BJ (cell line): ENCODE results near the gene MTA2. TPM values are rescaled to one million over a fixed set of nuclear protein-coding genes. Genes with fewer than 3 reads are reported as not detected.
A peak's percentile ranks its signal among the peaks of the same experiment; 100 is the strongest.

Experiments
- CTCF ChIA-PET: fragments of 350-600 bp; formaldehyde crosslinking; extraction: SDS; loops from one replicate; lab custom pipeline; 2021; ENCODE audit warnings: antibody characterized with exemption, inconsistent platforms; lab: Yijun Ruan, JAX
- POLR2A ChIA-PET: fragments of 300-600 bp; sonication (Branson Sonifier 250); formaldehyde crosslinking; extraction: SDS; loops from one replicate; lab custom pipeline; 2021; ENCODE audit warnings: antibody characterized with exemption; lab: Charles Lee
- DNase-seq: peaks from one replicate; pipeline ENCODE4 v3.0.0-alpha.2; 2011; ENCODE audit warnings: low read depth
- H3K27me3 ChIP-seq: 2 replicates; pipeline ENCODE4 v1.6.0; 2011; ENCODE audit warnings: low read length; ENCODE audit not compliant: control insufficient read depth, insufficient read depth
- H3K36me3 ChIP-seq: 2 replicates; pipeline ENCODE4 v1.5.1; 2011; ENCODE audit warnings: low read length; ENCODE audit not compliant: control insufficient read depth, insufficient read depth
- H3K4me3 ChIP-seq: 2 replicates; pipeline ENCODE4 v1.5.1; 2011; ENCODE audit warnings: low read depth, mild to moderate bottlenecking, control low read depth, low read length
- polyA plus RNA-seq: library from polyadenylated mRNA; depleted of rRNA; stranded (reverse); fragments of >200 nt; gene quantifications from 2 replicates; pipeline ENCODE4 v1.2.3, GENCODE V29; 2011
- TF ChIP-seq, protein P1 (sequence below): IDR thresholded peaks from 2 replicates; pipeline ENCODE4 v1.5.1; 2011; ENCODE audit warnings: low read depth, mild to moderate bottlenecking, control low read depth, inconsistent platforms, low read length, moderate library complexity; ENCODE audit not compliant: insufficient read depth

MTA2 gene
- polyA plus RNA-seq, 1 experiment = 16.4 TPM

DNA sequence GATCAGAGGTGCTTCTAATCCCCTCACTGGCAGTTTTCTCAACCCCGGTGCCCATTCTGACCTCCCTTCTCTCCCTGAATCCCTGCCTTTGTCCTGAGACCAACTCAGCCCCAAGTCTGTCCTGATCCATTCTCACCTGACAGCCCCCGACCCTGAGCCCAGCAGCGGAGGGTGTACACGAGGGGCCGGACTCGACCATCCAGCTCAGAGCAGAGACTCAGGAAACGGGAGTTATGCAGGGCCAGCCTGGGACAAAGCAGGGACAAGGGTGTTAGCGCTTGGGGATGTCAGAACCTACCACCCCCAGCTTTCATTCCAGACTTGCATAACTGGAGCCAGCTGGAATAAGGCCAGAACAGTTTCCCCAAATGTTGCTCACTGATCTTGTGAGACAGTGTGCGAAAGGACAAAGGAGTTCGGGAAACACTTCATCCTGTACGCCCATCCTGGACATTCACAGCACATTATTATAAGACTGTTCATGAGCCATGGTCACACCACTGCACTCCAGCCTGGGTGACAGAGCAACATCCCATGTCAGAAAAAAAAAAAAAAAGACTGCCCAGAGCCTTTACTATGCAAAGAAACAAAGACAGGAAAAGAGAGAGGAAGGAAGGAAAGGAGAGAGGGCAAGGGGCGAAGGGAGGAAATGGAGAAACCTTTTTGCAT is 24.5 kb downstream of the MTA2 start:
- Histone ChIP-seq H3K4me3 (no peak overlapping the region), H3K27me3 (no peaks in the 10 kb centered on the region), H3K36me3 (peaks cover 12% of the 10 kb centered on the region)
- ChIA-PET POLR2A (no interaction called here), CTCF (interaction anchor here (1.6 kb wide), 1 partner anchor 35 kb away, joined by 7 read pairs; no protein-coding TSS in a partner anchor)
- TF ChIP-seq, protein P1, sequence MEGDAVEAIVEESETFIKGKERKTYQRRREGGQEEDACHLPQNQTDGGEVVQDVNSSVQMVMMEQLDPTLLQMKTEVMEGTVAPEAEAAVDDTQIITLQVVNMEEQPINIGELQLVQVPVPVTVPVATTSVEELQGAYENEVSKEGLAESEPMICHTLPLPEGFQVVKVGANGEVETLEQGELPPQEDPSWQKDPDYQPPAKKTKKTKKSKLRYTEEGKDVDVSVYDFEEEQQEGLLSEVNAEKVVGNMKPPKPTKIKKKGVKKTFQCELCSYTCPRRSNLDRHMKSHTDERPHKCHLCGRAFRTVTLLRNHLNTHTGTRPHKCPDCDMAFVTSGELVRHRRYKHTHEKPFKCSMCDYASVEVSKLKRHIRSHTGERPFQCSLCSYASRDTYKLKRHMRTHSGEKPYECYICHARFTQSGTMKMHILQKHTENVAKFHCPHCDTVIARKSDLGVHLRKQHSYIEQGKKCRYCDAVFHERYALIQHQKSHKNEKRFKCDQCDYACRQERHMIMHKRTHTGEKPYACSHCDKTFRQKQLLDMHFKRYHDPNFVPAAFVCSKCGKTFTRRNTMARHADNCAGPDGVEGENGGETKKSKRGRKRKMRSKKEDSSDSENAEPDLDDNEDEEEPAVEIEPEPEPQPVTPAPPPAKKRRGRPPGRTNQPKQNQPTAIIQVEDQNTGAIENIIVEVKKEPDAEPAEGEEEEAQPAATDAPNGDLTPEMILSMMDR = no peak
- DNase-seq = no peak

GRCh38 chr11:62575837-62576236 is 25.8 kb downstream of the MTA2 start:
- no peak for DNase-seq
- no peaks in the 10 kb centered on the region for H3K27me3 ChIP-seq
- POLR2A ChIA-PET = no interaction called here
- CTCF ChIA-PET = interaction anchor here (1.4 to 2.3 kb wide), 2 partner anchors 181 to 288 kb away, joined by 3 to 11 read pairs; no protein-coding TSS in a partner anchor
- H3K4me3 ChIP-seq = no peak overlapping the region; the same call in 1 of the 2 replicates
- TF ChIP-seq, protein P1 = no peak
- peaks cover 15% of the 10 kb centered on the region for H3K36me3 ChIP-seq

GRCh38 chr11:62575156-62575555 is 26.5 kb downstream of the MTA2 start:
- Histone ChIP-seq H3K27me3 (no peaks in the 10 kb centered on the region), H3K4me3 (peak overlapping the region; percentile 63), H3K36me3 (peaks cover 19% of the 10 kb centered on the region)
- TF ChIP-seq, protein P1 = no peak
- no peak for DNase-seq
- ChIA-PET CTCF (interaction anchor here (0.5 to 2.8 kb wide), 7 partner anchors 10 to 306 kb away, joined by 3 to 16 read pairs (median 4); partner anchors contain the start of genes EML3, SLC3A2 and TUT1), POLR2A (no interaction called here)

DNA sequence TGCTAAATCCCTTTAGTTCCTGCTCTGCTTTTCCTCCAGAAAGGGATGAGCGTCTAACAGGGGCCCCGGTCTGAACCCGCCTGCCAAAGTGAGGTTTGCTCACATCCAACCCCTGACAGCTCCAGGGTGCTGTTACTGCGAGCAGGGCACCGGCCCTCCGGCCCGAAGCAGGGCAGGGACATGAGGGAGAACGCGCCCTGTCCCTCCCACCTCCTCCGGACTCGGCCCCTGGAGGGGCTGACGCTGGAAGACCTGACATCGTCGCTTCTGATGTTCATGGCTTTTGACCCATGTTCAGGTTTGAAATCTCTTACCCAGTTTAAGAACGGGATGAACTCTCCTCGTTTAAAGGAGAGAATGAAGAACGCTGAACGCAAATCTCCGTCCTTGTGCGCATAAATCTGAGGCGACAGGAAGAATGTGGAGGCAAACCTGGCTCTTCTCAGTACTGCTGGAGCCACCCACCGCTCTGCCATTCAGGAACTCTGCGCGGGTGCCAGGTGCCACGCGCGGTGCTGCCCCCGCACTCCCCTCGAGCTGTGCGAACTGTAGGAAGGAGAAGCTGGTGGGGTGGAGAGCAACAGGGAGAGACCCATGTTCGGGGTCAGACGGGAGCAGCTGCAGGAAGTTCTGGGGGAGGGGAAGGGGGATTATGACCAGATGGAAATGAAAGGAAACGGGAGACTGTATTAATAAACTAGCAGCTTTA is 27.1 kb downstream of the MTA2 start:
- Histone ChIP-seq H3K36me3 (peaks cover 21% of the 10 kb centered on the region), H3K4me3 (peak overlapping the region; percentile 63), H3K27me3 (no peaks in the 10 kb centered on the region)
- ChIA-PET CTCF (interaction anchor here (0.5 to 2.8 kb wide), 8 partner anchors 11 to 307 kb away, joined by 3 to 16 read pairs (median 5); partner anchors contain the start of genes EML3, SLC3A2 and TUT1), POLR2A (interaction anchor here (0.5 to 1.3 kb wide), 10 partner anchors 10 to 511 kb away, joined by 3 to 25 read pairs (median 5); partner anchors contain the start of genes HNRNPUL2, TUT1 and ZBTB3)
- no peak for DNase-seq
- TF ChIP-seq, protein P1 = no peak
